Measurements from ENCODE around the gene MCM8.
A peak's percentile ranks its signal among the peaks of the same experiment; 100 is the strongest.

The MCM8 gene

GRCh38 chr20:6040540-6040939 is 90.1 kb downstream of the MCM8 start:
- H3K36me3 ChIP-seq (ENCODE audit: insufficient read depth, low read length): peaks cover 62% of the 10 kb centered on the region
- no peak overlapping the region for H3K4me2 ChIP-seq (ENCODE audit: insufficient read depth, low read length)
- no peak for TF ChIP-seq EZH2 (IDR thresholded peaks at IDR 0.05; ENCODE audit: borderline replicate concordance, low read depth, low read length, severe bottlenecking)
- no peak for TF ChIP-seq CTCF (IDR thresholded peaks at IDR 0.05; ENCODE audit: borderline replicate concordance, extremely low read depth, low read length, poor library complexity, severe bottlenecking)
- 0 out of 2 replicates have a peak, but pooled peaks cover 4% of the 10 kb centered on the region for H4K20me1 ChIP-seq (ENCODE audit: insufficient read depth, low read length)
- ATAC-seq (ENCODE audit: insufficient read depth, low read depth) (no peak), DNase-seq (no peak)
- no peak overlapping the region for H3K4me3 ChIP-seq (ENCODE audit: low read depth in 1 of 2, low read length in 2 of 2)
- H2AFZ ChIP-seq (ENCODE audit: low read depth, low read length): no peak overlapping the region
- H3K79me2 ChIP-seq (ENCODE audit: insufficient read depth, low read length): no peaks in the 10 kb centered on the region
- no peak overlapping the region for H3K27ac ChIP-seq (ENCODE audit: low read length)
- H3K9me3 ChIP-seq (ENCODE audit: insufficient read depth, low read length, severe bottlenecking): no peaks in the 10 kb centered on the region
- H3K4me1 ChIP-seq (ENCODE audit: insufficient read depth, low read length): no peaks in the 10 kb centered on the region
- H3K27me3 ChIP-seq (ENCODE audit: insufficient read depth, low read length, poor library complexity): no peaks in the 10 kb centered on the region
- H3K9ac ChIP-seq (ENCODE audit: low read depth, low read length): no peak overlapping the region

- no peak overlapping the region for H3K4me2 ChIP-seq (ENCODE audit: insufficient read depth, low read length)
- no peak overlapping the region for H3K9ac ChIP-seq (ENCODE audit: low read depth, low read length)
- no peak overlapping the region for H3K27ac ChIP-seq (ENCODE audit: low read length)
- ATAC-seq (ENCODE audit: insufficient read depth, low read depth) (0 out of 3 replicates have a peak, but pooled peaks have one; percentile 10), DNase-seq (no peak)
- no peak overlapping the region for H3K4me3 ChIP-seq (ENCODE audit: low read depth in 1 of 2, low read length in 2 of 2)
- no peaks in the 10 kb centered on the region for H3K4me1 ChIP-seq (ENCODE audit: insufficient read depth, low read length)
- no peak for TF ChIP-seq EZH2 (IDR thresholded peaks at IDR 0.05; ENCODE audit: borderline replicate concordance, low read depth, low read length, severe bottlenecking)
- TF ChIP-seq CTCF (IDR thresholded peaks at IDR 0.05; ENCODE audit: borderline replicate concordance, extremely low read depth, low read length, poor library complexity, severe bottlenecking): no peak
- H2AFZ ChIP-seq (ENCODE audit: low read depth, low read length): no peak overlapping the region
- no peaks in the 10 kb centered on the region for H3K79me2 ChIP-seq (ENCODE audit: insufficient read depth, low read length)
- H4K20me1 ChIP-seq (ENCODE audit: insufficient read depth, low read length): 0 out of 2 replicates have a peak, but pooled peaks cover 4% of the 10 kb centered on the region
- peaks cover 58% of the 10 kb centered on the region for H3K36me3 ChIP-seq (ENCODE audit: insufficient read depth, low read length)
- no peaks in the 10 kb centered on the region for H3K27me3 ChIP-seq (ENCODE audit: insufficient read depth, low read length, poor library complexity)
- no peaks in the 10 kb centered on the region for H3K9me3 ChIP-seq (ENCODE audit: insufficient read depth, low read length, severe bottlenecking)
These were observed 90.7 kb downstream of the MCM8 start for GRCh38 chr20:6040958-6041807.

- Histone ChIP-seq H3K4me3 (ENCODE audit: low read depth in 1 of 2, low read length in 2 of 2) (no peak overlapping the region), H3K36me3 (ENCODE audit: insufficient read depth, low read length) (peaks cover 52% of the 10 kb centered on the region), H3K4me1 (ENCODE audit: insufficient read depth, low read length) (no peaks in the 10 kb centered on the region), H3K79me2 (ENCODE audit: insufficient read depth, low read length) (no peaks in the 10 kb centered on the region), H2AFZ (ENCODE audit: low read depth, low read length) (no peak overlapping the region), H3K27ac (ENCODE audit: low read length) (no peak overlapping the region), H3K9me3 (ENCODE audit: insufficient read depth, low read length, severe bottlenecking) (no peaks in the 10 kb centered on the region), H3K4me2 (ENCODE audit: insufficient read depth, low read length) (no peak overlapping the region), H3K9ac (ENCODE audit: low read depth, low read length) (no peak overlapping the region), H4K20me1 (ENCODE audit: insufficient read depth, low read length) (0 out of 2 replicates have a peak, but pooled peaks cover 4% of the 10 kb centered on the region), H3K27me3 (ENCODE audit: insufficient read depth, low read length, poor library complexity) (no peaks in the 10 kb centered on the region)
- DNase-seq (no peak), ATAC-seq (ENCODE audit: insufficient read depth, low read depth) (peak; percentile 15; the same call in 1 of the 3 replicates)
- TF ChIP-seq CTCF (IDR thresholded peaks at IDR 0.05; ENCODE audit: borderline replicate concordance, extremely low read depth, low read length, poor library complexity, severe bottlenecking) (no peak), EZH2 (IDR thresholded peaks at IDR 0.05; ENCODE audit: borderline replicate concordance, low read depth, low read length, severe bottlenecking) (no peak)
These were observed 91.4 kb downstream of the MCM8 start for GRCh38 chr20:6041808-6042265.
